K562 (cell line): Measurements from ENCODE around the gene NFKB2. TPM values are rescaled to one million over a fixed set of nuclear protein-coding genes. Genes with fewer than 3 reads are reported as not detected.

Experiments
- CGGBP1 ChIP-seq: fragments of 250-450 bp; sonication (Bioruptor Pico); IDR thresholded peaks from 2 replicates; pipeline ENCODE4 v1.9.0; 2021; ENCODE audit warnings: mild to moderate bottlenecking
- DIDO1 ChIP-seq: fragments of 450-650 bp; IDR thresholded peaks from 2 replicates; pipeline ENCODE4 v1.6.1; 2016; ENCODE audit warnings: low read depth, missing biosample characterization, missing genetic modification characterization
- DMBX1 ChIP-seq: fragments of 250-450 bp; sonication (Bioruptor Pico); IDR thresholded peaks from 2 replicates; pipeline ENCODE4 v1.8.0; 2022; ENCODE audit warnings: inconsistent platforms, mild to moderate bottlenecking, moderate library complexity, borderline replicate concordance
- FOXO4 ChIP-seq: fragments of 450-650 bp; formaldehyde crosslinking; IDR thresholded peaks from 2 replicates; pipeline ENCODE4 v1.4.0; 2020; ENCODE audit warnings: mild to moderate bottlenecking, moderate library complexity
- GTF2F1 ChIP-seq: IDR thresholded peaks from 2 replicates; pipeline ENCODE4 v1.6.1; 2011; ENCODE audit warnings: low read depth, low read length, improper control_type of control experiment
- HDAC1 ChIP-seq, 2 experiments: fragments of 450-650 bp; IDR thresholded peaks; 2 replicates each; pipeline ENCODE4 v1.6.1; 2016 to 2017; ENCODE audit warnings: inconsistent platforms in 1 of 2, mild to moderate bottlenecking in 1 of 2, moderate library complexity in 1 of 2
- HINFP ChIP-seq: fragments of 450-650 bp; conservative IDR thresholded peaks from 2 replicates; pipeline ENCODE4 v1.6.1; 2016; ENCODE audit warnings: missing genetic modification characterization, low read depth, mild to moderate bottlenecking, control low read depth, missing compliant biosample characterization
- KAT8 ChIP-seq: fragments of 450-650 bp; IDR thresholded peaks from 2 replicates; pipeline ENCODE4 v1.6.1; 2016; ENCODE audit warnings: low read depth, mild to moderate bottlenecking
- MGA ChIP-seq: fragments of 450-650 bp; IDR thresholded peaks from 2 replicates; pipeline ENCODE4 v1.6.1; 2016; ENCODE audit warnings: mild to moderate bottlenecking, moderate library complexity
- NELFE ChIP-seq: IDR thresholded peaks from 2 replicates; pipeline ENCODE4 v1.6.1; 2011; ENCODE audit warnings: mild to moderate bottlenecking; ENCODE audit not compliant: insufficient read depth, insufficient read length
- NR2C1 ChIP-seq, 2 experiments: fragments of 450-650 bp; IDR thresholded peaks; 2 replicates each; pipeline ENCODE4 v1.6.1; 2017; ENCODE audit warnings: mild to moderate bottlenecking in 2 of 2, antibody characterized with exemption in 1 of 2, inconsistent platforms in 1 of 2, missing compliant biosample characterization in 1 of 2, missing genetic modification characterization in 1 of 2
- SNIP1 ChIP-seq: fragments of 450-650 bp; IDR thresholded peaks from 2 replicates; pipeline ENCODE4 v1.7.1; 2017; ENCODE audit warnings: low read depth, mild to moderate bottlenecking
- TAF9B ChIP-seq: fragments of 450-650 bp; IDR thresholded peaks from 2 replicates; pipeline ENCODE4 v1.6.1; 2018; ENCODE audit warnings: mild to moderate bottlenecking; ENCODE audit not compliant: partially characterized antibody
- polyA plus RNA-seq, 8 experiments: library from polyadenylated mRNA; depleted of rRNA in 4 of 8; stranded (reverse) in 5 of 8; unstranded in 3 of 8; fragments of >200 nt; fragmentation: Nextera tagmentation in 2 of 8; fragmentation: Illumina TruSeq in 1 of 8; extraction: Ambion mirVana in 2 of 8; extraction: Trizol in 1 of 8; gene quantifications; 2 replicates each; pipeline versions ENCODE4 v1.2.1 to v1.2.3, GENCODE V29; 2011 to 2014; ENCODE audit warnings: inconsistent platforms in 1 of 8, missing spikeins in 1 of 8
- total RNA-seq, 7 experiments: library from RNA; depleted of rRNA in 6 of 7; stranded (reverse); fragments of >200 nt in 6 of 7; fragmentation: Illumina TruSeq in 2 of 7; extraction: Trizol in 2 of 7; gene quantifications; 2 replicates each; pipeline versions ENCODE4 v1.2.1 to v1.2.3, GENCODE V29; 2011 to 2021; ENCODE audit warnings: low replicate concordance in 1 of 7

The NFKB2 gene
- total and polyA plus RNA-seq, 9 of the 15 experiments (the other 6 are each of a cell fraction or from before 2014, with no cell fraction given): 0.07 to 20.3 (median 7.9) TPM

- TF ChIP-seq MGA: no peak
- TF ChIP-seq KAT8: no peak
- no peak for TF ChIP-seq CGGBP1 (CRISPR knock-in tag)
- no peak for TF ChIP-seq GTF2F1
- no peak for TF ChIP-seq SNIP1
- TF ChIP-seq NELFE: peak; percentile 41
- no peak for TF ChIP-seq DIDO1 (tag)
- no peak for TF ChIP-seq NR2C1 (IDR thresholded peaks at IDR 0.05)
- no peak for TF ChIP-seq NR2C1 (tag; IDR thresholded peaks at IDR 0.05)
- TF ChIP-seq HINFP (tag): no peak
- TF ChIP-seq DMBX1: no peak
- no peak for TF ChIP-seq HDAC1 (IDR thresholded peaks at IDR 0.05)
- no peak for TF ChIP-seq FOXO4 (CRISPR knock-in tag)
- no peak for TF ChIP-seq TAF9B
Measured at GRCh38 chr10:102435529-102436233, 40.2 kb downstream of the NFKB2 start (continued).
